Measurements from ENCODE around the gene CD2BP2.
"Not testable (repeated sequence)": the region's sequence is repeated elsewhere in the genome, so short reads cannot be mapped to it uniquely, and the experiment has no call there.

Gene CD2BP2

DNA sequence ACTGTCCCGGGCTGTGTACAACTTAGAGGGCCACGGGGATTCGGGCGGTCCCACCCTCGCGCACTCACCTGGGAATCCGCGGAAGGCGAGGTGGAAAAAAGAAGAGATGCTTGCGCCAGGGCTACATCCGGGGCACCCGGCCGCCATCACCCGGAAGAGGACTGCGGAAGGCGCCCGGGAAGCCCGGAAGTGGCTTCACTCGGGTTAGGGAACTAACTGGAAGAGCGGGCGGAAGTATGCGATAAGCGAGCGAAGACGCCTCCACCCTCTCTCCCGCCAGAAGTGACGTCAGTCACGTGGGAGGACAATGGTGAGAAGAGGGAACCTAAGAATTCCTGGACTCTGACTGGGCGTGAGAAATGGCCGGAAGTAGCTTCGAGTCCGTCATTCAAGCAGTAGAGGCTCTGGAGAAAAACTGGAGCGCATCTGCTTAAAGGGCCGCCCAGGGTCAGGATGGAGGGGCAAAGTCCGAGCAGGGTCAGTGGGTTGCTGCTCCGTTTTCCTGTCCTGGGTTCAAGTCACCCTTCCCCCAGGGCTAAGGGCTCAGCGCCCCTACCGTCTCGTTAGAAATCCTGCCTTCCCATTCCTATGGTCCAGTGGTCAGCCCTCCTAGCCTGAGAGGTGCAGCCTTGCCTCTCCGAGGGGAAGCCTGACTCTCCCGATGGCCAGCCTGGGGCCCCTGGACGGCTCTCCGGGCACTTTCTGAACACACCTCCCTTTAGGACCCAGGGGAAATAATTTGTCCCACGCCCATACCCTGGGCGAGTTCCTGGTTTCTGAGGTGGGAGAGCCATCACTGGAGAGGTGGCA, at the start of gene CD2BP2:
TSS of gene CD2BP2 (minus strand) at position 165 of the 810 bp plus-strand sequence. CDS start 627 bp downstream, outside the sequence.
- peak; percentile 86 for DNase-seq (ENCODE audit: low spot score)

DNA sequence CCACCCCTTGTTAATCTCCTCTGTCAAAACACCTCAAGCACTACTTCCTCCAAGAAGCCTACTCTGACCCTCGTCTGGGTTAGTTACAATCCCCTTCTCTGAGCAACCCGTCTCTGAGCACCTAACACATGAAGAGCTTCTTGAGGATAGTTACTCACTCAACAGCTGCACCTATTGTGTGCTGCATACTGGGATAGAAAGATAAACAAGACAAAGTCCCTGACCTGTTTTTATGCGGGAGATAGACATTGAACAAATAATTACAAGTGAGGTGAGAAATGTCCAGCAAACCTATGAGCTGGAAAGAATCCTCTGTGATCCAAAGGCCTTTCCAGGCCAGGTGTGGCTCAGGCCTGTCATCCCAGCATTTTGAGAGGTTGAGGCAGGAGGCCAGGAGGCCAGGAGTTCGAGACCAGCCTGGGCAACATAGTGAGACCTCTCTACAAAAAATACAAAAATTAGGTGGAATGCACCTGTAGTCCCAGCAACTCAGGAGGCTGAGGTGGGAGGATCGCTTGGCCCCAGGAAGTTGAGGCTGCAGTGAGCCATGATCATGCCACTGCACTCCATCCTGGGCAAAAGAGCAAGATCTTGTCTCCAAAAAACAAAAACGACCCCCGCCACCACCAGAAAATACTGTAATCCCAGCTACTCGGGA, 46.8 kb upstream of the CD2BP2 start:
- no peak for DNase-seq (ENCODE audit: low spot score)

DNA sequence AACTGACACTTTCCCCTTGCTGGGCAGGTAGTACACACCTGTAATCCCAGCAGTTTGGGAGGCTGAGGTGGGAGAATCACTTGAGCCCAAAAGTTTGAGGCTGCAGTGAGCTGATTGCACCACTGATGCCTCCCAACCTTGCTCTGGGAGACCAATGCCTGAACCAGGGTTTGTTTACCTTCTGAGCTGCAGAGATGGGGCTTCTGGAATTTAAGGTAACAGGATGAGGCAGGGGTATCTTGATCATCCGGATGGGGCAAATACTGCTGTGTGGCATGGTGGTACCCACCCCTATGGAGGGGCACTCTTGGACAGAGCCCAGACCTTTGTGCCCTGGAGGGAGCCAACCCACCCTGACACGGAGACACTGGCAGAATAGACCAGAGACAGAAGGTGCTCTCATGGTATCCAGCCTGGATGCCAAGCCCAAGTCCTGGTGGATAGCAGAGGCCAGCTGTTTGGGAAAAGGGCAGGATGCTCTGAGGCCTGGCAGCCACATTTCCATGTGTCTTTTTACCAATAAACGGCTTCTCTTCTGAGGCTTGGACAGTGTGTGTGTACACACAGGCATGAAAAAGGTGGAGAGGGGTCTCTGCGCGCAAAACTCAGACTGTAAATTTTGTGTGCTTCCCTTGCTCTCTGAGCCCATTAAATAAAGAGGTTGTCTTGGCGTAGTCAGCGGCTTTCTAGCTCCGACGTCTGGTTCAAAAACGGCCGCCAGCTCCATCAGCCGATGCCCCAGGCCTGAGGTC, 44.5 kb upstream of the CD2BP2 start:
- no peak for DNase-seq (ENCODE audit: low spot score)

DNA sequence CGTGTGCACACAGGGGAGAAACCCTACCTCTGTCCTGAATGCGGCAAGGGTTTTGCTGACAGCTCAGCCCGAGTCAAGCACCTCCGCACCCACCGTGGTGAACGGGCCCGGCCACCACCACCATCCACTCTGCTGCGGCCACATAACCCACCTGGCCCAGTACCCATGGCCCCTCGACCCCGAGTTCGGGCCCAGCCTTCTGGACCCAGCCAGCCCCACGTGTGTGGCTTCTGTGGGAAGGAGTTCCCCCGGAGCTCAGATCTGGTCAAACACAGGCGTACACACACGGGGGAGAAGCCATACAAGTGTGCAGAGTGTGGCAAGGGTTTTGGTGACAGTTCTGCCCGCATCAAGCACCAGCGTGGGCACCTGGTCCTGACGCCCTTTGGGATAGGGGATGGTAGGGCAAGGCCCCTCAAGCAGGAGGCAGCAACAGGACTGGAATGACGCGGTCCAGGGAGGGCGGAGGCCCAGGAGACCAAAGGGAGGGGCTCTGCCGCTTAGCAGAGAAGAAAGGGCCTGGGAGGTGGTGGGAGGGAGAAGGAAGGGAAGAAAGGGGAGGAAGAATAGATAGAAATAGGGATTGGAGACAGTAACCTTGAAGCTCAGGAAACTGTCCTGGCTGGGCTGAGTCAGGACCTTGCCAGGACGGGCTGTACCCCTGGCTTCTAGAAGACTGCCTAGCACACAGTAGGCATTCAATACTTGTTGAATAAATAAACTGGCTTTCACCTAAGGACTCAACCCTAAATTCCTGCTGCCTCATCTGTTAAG, 43.7 kb upstream of the CD2BP2 start:
- no peak for DNase-seq (ENCODE audit: low spot score)

DNA sequence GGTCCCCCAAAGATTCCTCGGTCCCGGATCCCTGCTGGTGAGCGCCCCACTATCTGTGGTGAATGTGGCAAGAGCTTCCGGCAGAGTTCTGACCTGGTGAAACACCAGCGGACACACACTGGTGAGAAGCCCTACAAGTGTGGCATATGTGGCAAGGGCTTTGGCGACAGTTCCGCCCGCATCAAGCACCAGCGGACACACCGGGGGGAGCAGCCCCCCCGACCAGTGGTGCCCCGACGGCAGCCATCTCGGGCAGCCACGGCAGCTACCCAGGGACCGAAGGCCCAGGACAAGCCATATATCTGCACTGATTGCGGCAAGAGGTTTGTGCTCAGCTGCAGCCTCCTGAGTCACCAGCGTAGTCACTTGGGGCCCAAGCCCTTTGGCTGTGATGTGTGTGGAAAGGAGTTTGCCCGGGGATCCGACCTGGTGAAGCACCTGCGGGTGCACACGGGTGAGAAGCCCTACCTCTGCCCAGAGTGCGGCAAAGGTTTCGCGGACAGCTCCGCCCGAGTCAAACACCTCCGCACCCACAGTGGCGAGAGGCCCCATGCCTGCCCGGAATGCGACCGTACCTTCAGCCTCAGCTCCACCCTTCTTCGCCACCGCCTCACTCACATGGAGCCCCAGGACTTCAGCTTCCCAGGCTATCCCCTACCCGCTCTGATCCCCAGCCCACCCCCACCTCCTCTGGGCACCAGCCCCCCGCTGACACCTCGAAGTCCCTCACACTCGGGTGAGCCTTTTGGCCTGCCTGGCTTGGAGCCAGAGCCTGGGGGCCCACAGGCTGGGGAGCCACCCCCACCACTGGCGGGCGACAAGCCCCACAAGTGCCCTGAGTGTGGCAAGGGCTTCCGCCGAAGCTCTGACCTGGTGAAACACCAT, 42.9 kb upstream of the CD2BP2 start:
- no peak for DNase-seq (ENCODE audit: low spot score)

DNA sequence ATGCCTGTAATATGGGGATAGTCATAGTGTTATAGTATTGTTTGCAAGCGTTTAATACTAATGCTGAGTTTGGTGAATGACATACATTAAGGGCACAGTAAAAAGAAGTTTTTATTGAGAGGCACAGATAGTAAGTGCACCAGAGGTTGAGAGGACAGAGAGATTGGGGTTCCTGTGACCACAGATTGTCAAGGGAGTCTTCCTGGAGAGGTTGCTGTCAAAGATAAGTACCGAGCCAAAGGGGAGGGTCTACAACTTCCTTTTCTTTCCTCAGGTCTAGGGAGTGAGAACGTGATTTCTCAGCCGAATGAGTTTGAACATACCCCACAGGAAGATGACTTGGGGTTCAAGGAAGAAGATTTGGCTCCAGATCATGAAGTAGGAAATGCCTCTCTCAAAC, 41.9 kb upstream of the CD2BP2 start:
- DNase-seq (ENCODE audit: low spot score), result no peak

DNA sequence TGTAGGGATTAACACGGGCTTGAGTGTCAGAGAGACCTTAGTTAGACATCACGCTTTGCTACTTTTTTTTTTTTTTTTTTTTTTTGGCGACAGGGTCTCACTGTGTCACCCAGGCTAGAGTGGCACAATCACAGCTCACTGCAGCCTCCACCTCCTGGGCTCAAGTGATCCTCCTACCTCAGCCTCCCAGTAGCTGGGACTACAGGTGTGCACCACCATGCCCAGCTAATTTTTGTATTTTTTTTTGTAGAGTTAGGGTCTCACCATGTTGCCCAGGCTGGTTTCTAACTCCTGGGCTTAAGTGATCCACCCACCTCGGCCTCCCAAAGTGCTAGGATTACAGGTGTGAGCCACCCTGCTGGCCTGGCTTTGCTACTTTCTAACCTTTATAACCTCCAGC, 41.5 kb upstream of the CD2BP2 start:
- DNase-seq (ENCODE audit: low spot score), result not testable (repeated sequence)

DNA sequence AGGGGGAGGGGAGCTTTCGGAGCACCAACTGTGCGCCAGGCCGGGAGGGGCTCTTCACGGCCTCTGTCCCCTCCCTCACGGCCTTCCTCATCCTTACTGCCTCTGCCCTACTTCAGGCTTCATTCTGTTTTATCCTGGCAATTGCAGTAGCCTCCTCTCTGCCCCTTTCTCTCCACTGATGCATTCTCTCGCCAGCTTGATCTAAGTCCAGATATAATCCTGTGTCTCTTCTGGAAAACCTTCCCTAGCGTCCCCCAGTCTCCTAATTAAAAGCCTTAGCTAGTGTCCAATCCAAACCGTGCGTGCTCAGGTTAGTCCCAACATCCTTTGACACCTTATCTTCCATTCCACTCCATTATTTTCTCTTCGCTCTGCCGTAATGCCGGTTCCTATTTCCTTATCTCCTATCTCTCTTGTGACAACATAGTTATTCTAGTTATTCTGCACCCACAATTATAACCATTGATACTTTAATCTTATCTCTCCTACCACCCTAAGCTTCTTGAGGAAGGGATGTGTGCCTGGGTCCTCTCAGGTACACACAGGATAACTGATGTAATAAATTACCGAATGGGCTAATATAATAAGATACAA, 41.0 kb upstream of the CD2BP2 start:
- DNase-seq (ENCODE audit: low spot score), result no peak

DNA sequence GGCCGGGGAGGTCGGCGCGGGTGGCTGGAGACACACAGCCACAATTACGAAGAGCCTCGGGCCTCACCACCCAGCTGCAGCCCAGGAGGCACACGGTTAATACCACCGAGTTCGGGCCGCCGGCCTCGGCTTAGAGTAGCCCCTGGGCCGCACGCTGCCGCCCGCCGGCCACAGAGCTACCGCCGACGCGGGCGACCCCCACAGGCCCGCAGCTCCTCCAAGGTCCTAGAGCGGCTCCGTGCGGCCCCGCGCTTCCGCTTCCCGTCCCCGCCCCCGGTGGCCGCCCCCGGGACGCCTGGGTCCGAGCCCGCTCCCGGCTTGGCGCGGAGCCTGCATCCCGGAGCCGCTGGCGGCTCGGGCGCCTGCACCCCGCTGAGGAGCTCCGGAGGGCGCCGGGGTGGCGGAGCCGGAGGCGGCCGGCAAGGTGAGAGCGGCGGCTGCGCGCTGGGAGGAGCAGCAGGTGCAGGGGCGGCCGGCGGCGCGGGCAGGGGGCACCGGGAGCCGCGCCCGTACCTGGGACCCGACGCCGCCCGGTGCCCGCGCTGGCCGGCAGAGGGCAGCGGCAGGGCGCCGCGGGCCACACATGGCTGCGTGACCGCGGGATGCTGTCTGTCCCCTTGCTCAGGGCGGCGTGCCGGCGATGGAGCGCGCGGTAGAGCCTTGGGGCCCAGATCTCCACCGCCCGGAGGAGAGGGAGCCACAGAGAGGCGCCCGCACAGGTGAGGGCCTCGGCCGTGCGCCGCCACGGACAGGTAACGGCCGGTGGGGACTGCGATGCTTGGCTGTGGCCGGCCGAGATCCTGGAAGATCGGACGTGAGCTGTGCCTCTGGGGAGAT, 40.3 kb upstream of the CD2BP2 start, which contains the start of gene ZNF48:
TSS of gene ZNF48 (plus strand) at position 266 of the 837 bp plus-strand sequence. CDS start at position 641, 375 bp downstream.
- peak; percentile 74 for DNase-seq (ENCODE audit: low spot score)

DNA sequence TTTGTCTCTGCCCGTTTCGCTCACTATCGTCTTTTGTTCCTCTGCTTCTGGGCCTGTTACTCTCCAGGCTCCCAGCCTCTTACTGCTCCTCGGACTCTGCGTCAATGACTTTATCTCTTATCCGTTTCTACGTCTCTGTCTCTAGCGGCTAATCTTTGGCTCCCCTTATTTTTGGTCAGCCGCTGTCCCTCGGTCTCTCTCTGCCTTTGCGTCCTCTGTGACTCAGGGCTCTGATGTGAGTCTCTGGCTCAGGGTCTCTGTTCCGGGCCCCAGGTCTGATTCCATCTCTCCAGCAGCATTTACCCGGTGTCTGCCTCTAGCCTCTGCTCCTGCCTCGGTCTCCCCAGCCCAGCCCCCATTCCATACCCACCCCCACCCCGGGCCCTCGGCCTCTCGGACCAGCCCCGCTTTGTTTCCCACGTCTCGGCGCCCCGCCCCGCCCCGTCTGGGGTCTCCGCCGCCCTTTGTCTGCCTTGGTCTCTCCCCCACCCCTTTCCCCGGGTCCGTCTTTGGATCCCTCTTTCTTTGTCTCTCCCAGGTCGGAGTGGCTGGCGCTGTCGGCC, 39.6 kb upstream of the CD2BP2 start:
- no peak for DNase-seq (ENCODE audit: low spot score)

DNA sequence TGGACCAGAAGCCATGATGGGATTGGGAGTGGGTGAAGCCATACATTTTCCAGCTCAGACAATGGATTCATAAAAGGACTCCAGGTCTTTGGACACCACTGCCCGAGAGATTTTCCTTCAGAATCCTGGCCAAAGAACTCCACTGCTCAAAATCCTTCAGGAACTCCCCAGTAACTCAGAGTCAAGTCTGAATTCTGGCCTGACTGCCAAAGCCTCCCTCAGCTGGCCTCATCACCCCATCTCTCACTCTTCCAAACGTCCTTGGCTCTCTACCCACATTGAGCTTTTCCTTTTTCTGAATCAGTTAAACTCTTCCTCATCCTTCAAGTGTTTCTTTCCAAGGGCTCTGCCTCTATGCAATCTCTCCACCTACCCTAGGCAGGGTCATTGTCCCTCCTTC, 28.4 kb upstream of the CD2BP2 start:
- DNase-seq (ENCODE audit: low spot score), result no peak

DNA sequence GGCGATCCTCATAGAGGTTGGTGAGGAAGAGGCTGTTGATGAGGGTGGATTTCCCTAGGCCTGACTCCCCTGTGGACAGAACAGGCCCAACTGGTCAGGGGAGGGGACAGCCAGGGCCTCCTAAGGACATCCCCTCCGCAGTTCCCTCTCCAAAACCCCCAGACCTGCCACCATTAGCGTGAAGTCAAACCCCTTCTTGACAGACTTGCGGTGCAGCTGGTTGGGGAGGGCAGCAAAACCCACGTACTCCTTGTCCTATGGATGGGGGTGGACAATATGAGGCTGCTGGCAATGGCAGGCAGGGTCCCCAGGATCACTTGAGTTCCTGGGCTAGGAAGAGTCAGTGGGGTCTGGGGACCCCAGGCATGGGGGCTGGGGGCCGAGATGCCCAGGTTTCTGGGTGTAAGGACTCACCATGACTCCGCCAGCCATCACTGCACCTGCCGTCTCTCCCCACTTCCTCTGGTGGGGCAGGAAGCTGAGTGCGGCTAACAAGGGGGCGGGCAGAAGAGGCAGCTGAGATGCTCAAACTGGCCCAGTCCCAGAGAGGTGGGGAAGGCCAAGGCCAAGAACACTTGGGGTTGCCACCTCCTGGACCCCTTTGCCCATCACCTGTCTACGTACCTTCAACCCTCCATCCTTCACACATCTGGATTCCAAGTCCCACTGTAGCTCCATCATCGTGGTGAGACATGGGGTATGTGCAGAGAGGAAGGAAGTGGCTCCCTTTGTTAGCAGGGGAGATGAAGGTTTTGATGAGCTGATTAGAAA, 27.2 kb upstream of the CD2BP2 start, which contains the start of gene SEPTIN1:
TSS of gene SEPTIN1 (minus strand) at position 451 of the 771 bp plus-strand sequence. CDS start at position 432, 19 bp downstream.
- peak; percentile 59 for DNase-seq (ENCODE audit: low spot score)

DNA sequence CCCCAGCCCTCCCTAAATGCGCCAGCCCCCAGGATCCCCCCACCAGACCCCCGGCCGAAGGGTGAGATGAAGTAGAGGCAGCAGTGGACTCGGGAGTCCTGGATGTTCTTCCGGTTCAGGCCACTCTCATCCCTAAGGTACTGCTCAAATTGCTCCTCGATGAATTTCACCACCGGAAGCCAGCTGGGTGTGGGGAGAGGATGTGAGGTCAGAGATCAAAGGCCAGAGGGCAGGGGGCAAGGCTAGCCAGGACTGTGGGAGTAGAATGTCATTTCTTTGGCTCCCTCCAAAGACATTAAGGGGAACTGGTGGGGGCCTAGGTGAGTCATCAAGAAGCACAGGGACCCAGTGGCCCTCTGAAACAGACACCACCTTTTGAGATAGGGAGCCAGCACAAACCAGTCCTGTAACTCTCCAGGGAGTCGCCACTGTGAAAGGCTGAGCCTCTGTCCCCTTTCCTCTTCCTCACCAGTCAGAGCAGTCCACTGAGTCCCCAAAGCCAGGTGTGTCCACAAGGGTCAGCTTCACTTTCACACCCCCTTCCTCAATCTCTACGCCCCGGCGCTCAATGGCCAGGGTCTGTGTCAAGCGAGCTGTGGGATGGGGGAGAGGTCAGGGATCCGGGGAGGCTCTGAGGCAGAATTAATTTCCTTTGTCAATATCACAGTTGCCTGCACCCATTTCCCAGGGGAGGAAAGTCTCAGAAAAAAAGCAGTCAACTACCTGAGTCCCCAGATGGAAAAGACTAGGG, 26.4 kb upstream of the CD2BP2 start:
- no peak for DNase-seq (ENCODE audit: low spot score)

DNA sequence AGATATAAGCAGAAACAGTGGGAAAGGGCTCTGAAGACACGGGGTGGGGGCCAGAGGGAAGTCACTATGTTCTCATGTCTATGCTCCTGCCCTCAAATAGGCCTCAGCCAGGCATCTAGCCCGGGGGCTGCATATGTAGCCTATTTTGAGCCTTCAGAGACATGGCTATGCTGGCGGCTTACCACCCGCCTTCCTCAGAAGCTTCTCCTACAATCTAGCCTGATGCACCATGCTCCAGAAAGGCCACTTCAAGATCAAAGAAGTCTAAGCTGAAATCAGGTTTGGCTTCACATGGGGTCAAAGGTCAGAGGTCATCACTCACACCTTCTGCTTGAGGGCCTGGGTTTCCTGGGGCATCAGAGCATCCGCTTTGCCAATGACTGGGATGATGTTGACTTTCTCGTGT, 25.7 kb upstream of the CD2BP2 start:
- DNase-seq (ENCODE audit: low spot score), result no peak

DNA sequence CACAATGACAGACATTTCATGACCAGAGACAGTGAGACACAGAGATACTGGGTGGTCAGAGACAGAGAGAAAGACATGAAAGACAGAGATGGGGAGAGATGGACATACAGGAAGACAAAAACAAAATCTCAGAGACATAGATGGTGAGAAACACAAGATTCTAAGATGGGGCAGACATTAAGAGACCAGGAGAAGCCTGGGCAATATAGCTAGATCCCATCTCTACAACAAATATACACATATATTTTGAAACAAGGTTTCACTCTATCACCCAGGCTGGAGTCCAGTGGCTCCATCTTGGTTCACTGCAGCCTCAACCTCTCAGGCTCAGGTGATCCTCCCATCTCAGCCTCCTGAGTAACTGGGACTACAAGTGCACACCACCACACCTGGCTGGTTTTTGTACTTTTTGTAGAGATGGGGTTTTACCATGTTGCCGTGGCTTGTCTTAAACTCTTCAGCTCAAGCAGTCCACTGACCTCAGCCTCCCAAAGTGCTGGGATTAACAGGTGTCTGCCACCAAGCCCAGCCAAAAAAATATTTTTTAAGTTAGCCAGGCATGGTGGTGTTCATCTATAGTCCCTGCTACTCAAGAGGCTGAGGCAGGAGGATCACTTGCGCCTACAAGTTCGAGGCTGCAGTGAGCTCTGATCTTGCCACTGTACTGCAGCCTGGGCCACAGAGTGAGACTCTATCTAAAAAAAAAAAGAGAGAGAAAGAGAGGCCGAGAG, 25.1 kb upstream of the CD2BP2 start:
- no peak for DNase-seq (ENCODE audit: low spot score)

DNA sequence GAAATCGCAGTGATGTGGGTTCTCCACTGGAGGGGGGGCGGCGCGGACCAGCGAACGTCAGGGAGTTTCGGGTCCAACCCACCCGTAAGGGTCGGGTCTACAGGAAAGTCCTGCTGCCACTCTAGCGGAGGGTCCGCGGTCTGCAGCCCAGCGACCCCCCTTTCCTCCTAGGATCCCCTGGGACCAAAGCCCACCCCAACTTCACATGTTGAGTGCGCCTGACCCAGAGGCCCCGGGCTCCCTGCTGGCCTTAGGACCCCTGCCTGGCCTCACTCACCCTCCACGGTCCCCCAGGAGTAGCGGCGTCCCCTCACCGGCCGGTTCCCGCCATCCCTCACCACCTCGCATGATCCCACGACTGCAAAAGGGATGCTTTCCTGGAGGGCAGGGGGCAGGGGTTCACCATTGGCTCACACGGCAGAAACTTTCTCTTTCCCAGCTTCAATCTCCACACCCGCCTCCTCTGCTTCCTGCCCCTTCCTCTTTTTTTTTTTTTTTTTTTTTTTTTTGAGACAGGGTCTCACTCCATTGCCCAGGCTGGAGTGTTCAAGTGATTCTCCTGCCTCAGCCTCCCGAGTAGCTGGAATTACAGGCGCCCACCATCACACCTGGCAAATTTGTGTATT, 24.2 kb upstream of the CD2BP2 start:
- DNase-seq (ENCODE audit: low spot score), result no peak
